HAP-1 (cell line): Measurements from ENCODE around the gene PTPRN2.
"Not testable (repeated sequence)": the region's sequence is repeated elsewhere in the genome, so short reads cannot be mapped to it uniquely, and the experiment has no call there.

Experiments used
- DNase-seq, 2 experiments: peaks; one replicate each; pipeline ENCODE4 v3.0.0-alpha.2; 2016 to 2020; ENCODE audit warnings: low spot score in 2 of 2
- H3K27me3 ChIP-seq: fragments of 250-450 bp; sonication (Bioruptor Pico); 2 replicates; pipeline ENCODE4 v1.5.1; 2020; ENCODE audit warnings: low read depth, mild to moderate bottlenecking, moderate library complexity
- H3K36me3 ChIP-seq: fragments of 250-450 bp; sonication (Bioruptor Pico); replicated peaks from 2 replicates; pipeline ENCODE4 v1.5.1; 2020; ENCODE audit warnings: mild to moderate bottlenecking
- H3K4me1 ChIP-seq: fragments of 250-450 bp; sonication (Bioruptor Pico); 2 replicates; pipeline ENCODE4 v1.5.1; 2020; ENCODE audit warnings: mild to moderate bottlenecking
- H3K4me3 ChIP-seq: fragments of 250-450 bp; sonication (Bioruptor Pico); 2 replicates; pipeline ENCODE4 v1.5.1; 2020; ENCODE audit warnings: mild to moderate bottlenecking, moderate library complexity
- H3K9me3 ChIP-seq: fragments of 250-450 bp; sonication (Bioruptor Pico); 2 replicates; pipeline ENCODE4 v1.5.1; 2020; ENCODE audit warnings: mild to moderate bottlenecking, moderate library complexity
- in situ Hi-C: fragments of 300-500 bp; cut with MboI; formaldehyde crosslinking; loops from 3 replicates; pipeline ENCODE4 v1.14.3; 2020; ENCODE audit warnings: low sequenced_read_pairs, inconsistent platforms, mixed read lengths

Gene PTPRN2

GRCh38 chr7:158315881-158316280, 271.7 kb downstream of the PTPRN2 start:
- Histone ChIP-seq H3K4me1 (no peaks in the 10 kb centered on the region), H3K4me3 (no peak overlapping the region), H3K9me3 (no peaks in the 10 kb centered on the region), H3K36me3 (no peaks in the 10 kb centered on the region), H3K27me3 (no peaks in the 10 kb centered on the region)
- no peak for DNase-seq
- in situ Hi-C loops = no loop called here

DNA sequence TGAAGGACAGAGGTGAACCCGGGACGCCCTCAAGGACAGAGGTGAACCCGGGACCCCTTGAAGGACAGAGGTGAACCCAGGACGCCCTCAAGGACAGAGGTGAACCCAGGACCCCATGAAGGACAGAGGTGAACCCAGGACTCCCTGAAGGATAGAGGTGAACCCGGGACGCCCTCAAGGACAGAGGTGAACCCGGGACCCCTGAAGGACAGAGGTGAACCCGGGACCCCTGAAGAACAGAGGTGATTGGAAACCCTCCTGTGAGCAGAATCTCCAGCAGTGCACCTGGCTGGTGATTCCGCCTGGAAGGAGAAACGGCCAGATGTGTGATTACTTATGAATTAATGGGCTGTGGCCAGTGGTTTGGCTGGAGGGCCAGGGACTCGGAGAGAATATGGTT, 272.3 kb downstream of the PTPRN2 start:
- Histone ChIP-seq H3K36me3 (no peaks in the 10 kb centered on the region), H3K27me3 (no peaks in the 10 kb centered on the region), H3K4me3 (no peak overlapping the region), H3K4me1 (no peaks in the 10 kb centered on the region), H3K9me3 (no peaks in the 10 kb centered on the region)
- no peak for DNase-seq
- in situ Hi-C loops = no loop called here

GRCh38 chr7:158314394-158314793, 273.2 kb downstream of the PTPRN2 start:
- H3K4me1 ChIP-seq = no peaks in the 10 kb centered on the region
- H3K4me3 ChIP-seq = no peak overlapping the region
- no peak for DNase-seq
- H3K27me3 ChIP-seq = no peaks in the 10 kb centered on the region
- in situ Hi-C loops = no loop called here
- no peaks in the 10 kb centered on the region for H3K9me3 ChIP-seq
- H3K36me3 ChIP-seq = no peaks in the 10 kb centered on the region

DNA sequence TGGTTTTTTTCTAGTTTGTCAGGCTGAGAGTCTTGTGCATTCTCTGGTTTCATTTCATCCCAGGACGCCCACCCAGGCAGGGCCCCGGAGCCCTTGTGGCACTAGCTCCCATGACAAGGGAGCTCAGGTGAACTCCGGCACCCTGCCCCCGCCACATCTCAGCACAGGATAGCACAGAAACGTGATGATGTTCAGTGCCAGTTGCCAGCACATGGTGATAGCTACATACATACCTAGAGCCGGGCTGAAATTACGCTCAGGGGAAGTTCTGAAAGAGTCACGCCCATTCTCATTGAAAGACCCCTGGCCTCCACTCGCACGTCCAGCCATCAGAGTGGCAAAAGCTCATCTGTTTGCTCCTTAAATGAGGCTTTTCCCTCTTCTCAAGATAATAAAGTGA, 273.7 kb downstream of the PTPRN2 start:
- Histone ChIP-seq H3K4me1 (no peaks in the 10 kb centered on the region), H3K36me3 (no peaks in the 10 kb centered on the region), H3K27me3 (no peaks in the 10 kb centered on the region), H3K9me3 (no peaks in the 10 kb centered on the region), H3K4me3 (no peak overlapping the region)
- DNase-seq = no peak
- in situ Hi-C loops = no loop called here

DNA sequence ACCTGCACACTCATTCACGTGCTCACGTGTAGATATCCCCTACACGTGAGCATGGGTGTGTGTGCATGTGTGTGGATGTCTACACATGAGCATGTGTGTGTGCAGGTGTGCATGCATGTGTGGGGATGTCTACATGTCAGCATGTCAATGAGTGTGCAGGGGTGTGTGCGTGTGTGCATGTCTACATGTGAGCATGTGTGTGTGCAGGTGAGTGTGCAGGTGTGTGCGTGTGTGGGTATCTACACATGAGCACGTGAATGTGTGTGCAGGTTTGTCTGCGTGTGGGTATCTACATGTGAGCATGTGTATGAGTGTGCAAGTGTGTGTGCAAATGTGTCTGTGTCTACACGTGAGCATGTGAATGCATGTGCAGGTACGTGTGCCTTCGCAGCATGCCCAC, 274.8 kb downstream of the PTPRN2 start:
- H3K4me1 ChIP-seq = no peaks in the 10 kb centered on the region
- H3K27me3 ChIP-seq = no peaks in the 10 kb centered on the region
- H3K36me3 ChIP-seq = no peaks in the 10 kb centered on the region
- no peaks in the 10 kb centered on the region for H3K9me3 ChIP-seq
- no peak overlapping the region for H3K4me3 ChIP-seq
- in situ Hi-C loops = no loop called here
- no peak for DNase-seq

- DNase-seq = no peak
- H3K4me3 ChIP-seq = no peak overlapping the region
- in situ Hi-C loops = no loop called here
- H3K9me3 ChIP-seq = no peaks in the 10 kb centered on the region
- H3K4me1 ChIP-seq = no peaks in the 10 kb centered on the region
- no peaks in the 10 kb centered on the region for H3K36me3 ChIP-seq
- no peaks in the 10 kb centered on the region for H3K27me3 ChIP-seq
Measured at GRCh38 chr7:158311791-158312190, 275.8 kb downstream of the PTPRN2 start.

DNA sequence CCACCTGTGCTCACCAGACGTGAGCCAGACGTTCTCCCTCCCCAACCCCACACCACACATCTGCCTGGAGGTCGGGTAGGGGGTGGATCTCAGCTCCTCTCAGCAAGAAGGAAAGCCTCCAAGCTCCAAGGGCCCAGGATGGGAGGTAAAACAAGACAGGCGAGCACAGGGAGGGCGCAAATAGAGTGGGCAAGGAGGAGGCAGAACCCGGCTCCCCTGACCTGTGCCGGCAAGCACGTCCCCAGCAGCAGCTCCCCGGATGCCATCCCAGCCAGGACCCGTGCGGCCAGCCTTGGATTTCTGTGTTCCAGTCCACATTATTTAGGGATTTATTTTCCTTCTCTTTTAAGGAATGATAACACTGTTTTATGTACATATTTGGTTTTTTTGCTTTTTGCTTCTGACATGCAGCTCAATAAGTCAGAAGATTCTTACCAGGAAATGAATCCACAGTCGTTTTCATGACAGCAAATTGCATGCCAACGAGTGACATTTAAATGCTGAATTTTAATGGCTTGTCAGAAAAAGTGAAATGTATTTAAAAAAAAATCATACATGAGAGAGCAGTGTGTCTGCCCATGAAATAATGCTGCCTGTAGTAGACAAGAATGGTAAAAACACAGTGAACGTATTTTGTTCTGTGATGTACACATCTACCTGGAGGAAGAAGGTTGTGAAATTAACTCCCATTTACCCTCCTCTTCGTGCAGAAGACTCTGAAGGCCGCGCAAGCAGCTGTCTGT, 276.5 kb downstream of the PTPRN2 start:
- DNase-seq = no peak
- Histone ChIP-seq H3K4me3 (no peak overlapping the region), H3K27me3 (no peaks in the 10 kb centered on the region), H3K36me3 (no peaks in the 10 kb centered on the region), H3K4me1 (no peaks in the 10 kb centered on the region), H3K9me3 (no peaks in the 10 kb centered on the region)
- in situ Hi-C loops = no loop called here

GRCh38 chr7:158309868-158310763, 277.5 kb downstream of the PTPRN2 start:
- DNase-seq = no peak
- Histone ChIP-seq H3K36me3 (no peaks in the 10 kb centered on the region), H3K4me3 (no peak overlapping the region), H3K9me3 (no peaks in the 10 kb centered on the region), H3K4me1 (no peaks in the 10 kb centered on the region), H3K27me3 (no peaks in the 10 kb centered on the region)
- in situ Hi-C loops = no loop called here

DNA sequence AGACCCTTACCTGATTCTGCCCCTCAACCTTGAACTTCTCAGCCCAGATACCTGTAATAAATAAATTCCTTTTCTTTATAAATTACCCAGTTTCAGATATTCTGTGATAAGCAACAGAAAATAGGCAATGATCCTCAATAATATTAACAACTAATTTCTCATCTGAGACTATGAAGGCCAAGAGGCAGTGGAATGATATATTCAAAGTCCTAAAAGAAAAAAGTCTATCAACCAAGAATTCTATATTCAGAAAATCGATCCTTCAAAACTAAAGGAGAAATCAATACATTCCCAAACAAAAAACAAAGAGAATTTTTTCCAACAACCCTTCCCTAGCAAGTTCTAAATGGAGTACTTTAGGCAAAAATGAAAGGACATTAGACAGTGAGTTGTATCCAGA, 279.6 kb downstream of the PTPRN2 start:
- in situ Hi-C loops = no loop called here
- Histone ChIP-seq H3K36me3 (no peaks in the 10 kb centered on the region), H3K27me3 (no peaks in the 10 kb centered on the region), H3K4me1 (no peaks in the 10 kb centered on the region), H3K4me3 (no peak overlapping the region), H3K9me3 (no peaks in the 10 kb centered on the region)
- DNase-seq = no peak

- DNase-seq, H3K9me3 ChIP-seq, H3K4me1 ChIP-seq, H3K36me3 ChIP-seq, H3K27me3 ChIP-seq, H3K4me3 ChIP-seq, in situ Hi-C loops: not testable (repeated sequence)
Measured at GRCh38 chr7:158304072-158304471, 283.6 kb downstream of the PTPRN2 start.

- no peaks in the 10 kb centered on the region for H3K4me1 ChIP-seq
- H3K27me3 ChIP-seq = no peaks in the 10 kb centered on the region
- DNase-seq = no peak
- no peaks in the 10 kb centered on the region for H3K9me3 ChIP-seq
- H3K4me3 ChIP-seq = no peak overlapping the region
- in situ Hi-C loops = no loop called here
- H3K36me3 ChIP-seq = no peaks in the 10 kb centered on the region
Measured at GRCh38 chr7:158303121-158303520, 284.5 kb downstream of the PTPRN2 start.

- Histone ChIP-seq H3K27me3 (no peaks in the 10 kb centered on the region), H3K4me1 (no peaks in the 10 kb centered on the region), H3K36me3 (no peaks in the 10 kb centered on the region), H3K9me3 (no peaks in the 10 kb centered on the region), H3K4me3 (no peak overlapping the region)
- in situ Hi-C loops = no loop called here
- DNase-seq = no peak
Measured at GRCh38 chr7:158302274-158303070, 285.2 kb downstream of the PTPRN2 start.

- no peaks in the 10 kb centered on the region for H3K27me3 ChIP-seq
- H3K36me3 ChIP-seq = no peaks in the 10 kb centered on the region
- no peak overlapping the region for H3K4me3 ChIP-seq
- no peak for DNase-seq
- H3K9me3 ChIP-seq = no peaks in the 10 kb centered on the region
- H3K4me1 ChIP-seq = no peaks in the 10 kb centered on the region
- in situ Hi-C loops = no loop called here
Measured at GRCh38 chr7:158301207-158301606, 286.4 kb downstream of the PTPRN2 start.

GRCh38 chr7:158300427-158300826, 287.2 kb downstream of the PTPRN2 start:
- Histone ChIP-seq H3K4me3 (no peak overlapping the region), H3K27me3 (no peaks in the 10 kb centered on the region), H3K4me1 (no peaks in the 10 kb centered on the region), H3K9me3 (no peaks in the 10 kb centered on the region), H3K36me3 (no peaks in the 10 kb centered on the region)
- in situ Hi-C loops = no loop called here
- no peak for DNase-seq
